NCI-H1092 treated with DMSO at 0.1 percent for 48 hours (cell line): ENCODE data around the gene GEMIN5.

Source experiments
- DNase-seq: peaks from one replicate; lab custom pipeline; 2025; lab: John Stamatoyannopoulos, UW

Gene GEMIN5

GRCh38 chr5:154849264-154849785 lies 88.7 kb downstream of the GEMIN5 start:
- DNase-seq, result no peak

GRCh38 chr5:154844809-154845208 lies 93.2 kb downstream of the GEMIN5 start:
- no peak for DNase-seq

- DNase-seq, result no peak
Observed at GRCh38 chr5:154842689-154843530, 95.1 kb downstream of the GEMIN5 start.

GRCh38 chr5:154841273-154841661 lies 96.7 kb downstream of the GEMIN5 start:
- no peak for DNase-seq

- no peak for DNase-seq
Observed at GRCh38 chr5:154840435-154841272, 97.4 kb downstream of the GEMIN5 start.
